Parathyroid adenoma (tissue), 2 donors: ENCODE results near the gene KCNK3.

Experiments used
- H2AFZ ChIP-seq: fragments of 300-600 bp; sonication (generic); one replicate; pipeline ENCODE4 v1.7.0; 2017; ENCODE audit warnings: antibody characterized with exemption, mild to moderate bottlenecking
- H3K27ac ChIP-seq: fragments of 300-600 bp; sonication (generic); one replicate; pipeline ENCODE4 v1.7.0; 2017
- H3K27me3 ChIP-seq: fragments of 300-600 bp; sonication (generic); one replicate; pipeline ENCODE4 v1.7.0; 2017; ENCODE audit warnings: low read length; ENCODE audit not compliant: control insufficient read depth, insufficient read depth
- H3K36me3 ChIP-seq: fragments of 300-600 bp; sonication (generic); one replicate; pipeline ENCODE4 v1.7.0; 2017; ENCODE audit warnings: low read length; ENCODE audit not compliant: control insufficient read depth, insufficient read depth
- H3K4me1 ChIP-seq: fragments of 300-600 bp; sonication (generic); one replicate; pipeline ENCODE4 v1.7.0; 2017; ENCODE audit warnings: control low read depth
- H3K4me2 ChIP-seq: fragments of 300-600 bp; sonication (generic); one replicate; pipeline ENCODE4 v1.7.0; 2017; ENCODE audit warnings: low read length
- H3K4me3 ChIP-seq: fragments of 300-600 bp; sonication (generic); one replicate; pipeline ENCODE4 v1.7.0; 2017; ENCODE audit warnings: low read depth, low read length
- H3K79me2 ChIP-seq: fragments of 300-600 bp; sonication (generic); one replicate; pipeline ENCODE4 v1.7.0; 2017; ENCODE audit warnings: control low read depth
- H3K9ac ChIP-seq: fragments of 300-600 bp; sonication (generic); one replicate; pipeline ENCODE4 v1.7.0; 2017; ENCODE audit warnings: mild to moderate bottlenecking
- H3K9me3 ChIP-seq: fragments of 300-600 bp; sonication (generic); one replicate; pipeline ENCODE4 v1.7.0; 2017; ENCODE audit warnings: low read length; ENCODE audit not compliant: control insufficient read depth
- CTCF ChIP-seq: fragments of 300-600 bp; sonication (generic); IDR thresholded peaks from one replicate; pipeline ENCODE4 v1.7.0; 2017; ENCODE audit warnings: antibody characterized with exemption, mild to moderate bottlenecking
- donor health status: primary hyperparathyroidism.

Gene KCNK3

GRCh38 chr2:26740890-26741302 lies 48.4 kb downstream of the KCNK3 start:
- no peaks in the 10 kb centered on the region for H3K27me3 ChIP-seq
- peaks cover 43% of the 10 kb centered on the region for H3K4me1 ChIP-seq
- H2AFZ ChIP-seq, result peak overlapping the region; percentile 72
- no peaks in the 10 kb centered on the region for H3K9me3 ChIP-seq
- no peak overlapping the region for H3K4me3 ChIP-seq
- peak overlapping the region; percentile 76 for H3K27ac ChIP-seq
- H3K36me3 ChIP-seq, result no peaks in the 10 kb centered on the region
- no peak overlapping the region for H3K9ac ChIP-seq
- TF ChIP-seq CTCF, result peak; percentile 70
- H3K79me2 ChIP-seq, result no peaks in the 10 kb centered on the region
- H3K4me2 ChIP-seq, result no peak overlapping the region

- no peaks in the 10 kb centered on the region for H3K79me2 ChIP-seq
- no peaks in the 10 kb centered on the region for H3K27me3 ChIP-seq
- no peak overlapping the region for H3K4me3 ChIP-seq
- peak overlapping the region; percentile 72 for H2AFZ ChIP-seq
- H3K4me1 ChIP-seq, result peaks cover 35% of the 10 kb centered on the region
- H3K36me3 ChIP-seq, result no peaks in the 10 kb centered on the region
- no peak overlapping the region for H3K4me2 ChIP-seq
- H3K9ac ChIP-seq, result no peak overlapping the region
- TF ChIP-seq CTCF, result no peak
- no peaks in the 10 kb centered on the region for H3K9me3 ChIP-seq
- H3K27ac ChIP-seq, result peak overlapping the region; percentile 76
Measured at GRCh38 chr2:26742048-26742770, 49.7 kb downstream of the KCNK3 start.

- Histone ChIP-seq H3K4me2 (no peak overlapping the region), H2AFZ (no peak overlapping the region), H3K36me3 (no peaks in the 10 kb centered on the region), H3K4me1 (peaks cover 27% of the 10 kb centered on the region), H3K27ac (no peak overlapping the region), H3K9me3 (no peaks in the 10 kb centered on the region), H3K4me3 (no peak overlapping the region), H3K79me2 (no peaks in the 10 kb centered on the region), H3K9ac (no peak overlapping the region), H3K27me3 (no peaks in the 10 kb centered on the region)
- TF ChIP-seq CTCF, result no peak
Measured at GRCh38 chr2:26743852-26744251, 51.3 kb downstream of the KCNK3 start.

DNA sequence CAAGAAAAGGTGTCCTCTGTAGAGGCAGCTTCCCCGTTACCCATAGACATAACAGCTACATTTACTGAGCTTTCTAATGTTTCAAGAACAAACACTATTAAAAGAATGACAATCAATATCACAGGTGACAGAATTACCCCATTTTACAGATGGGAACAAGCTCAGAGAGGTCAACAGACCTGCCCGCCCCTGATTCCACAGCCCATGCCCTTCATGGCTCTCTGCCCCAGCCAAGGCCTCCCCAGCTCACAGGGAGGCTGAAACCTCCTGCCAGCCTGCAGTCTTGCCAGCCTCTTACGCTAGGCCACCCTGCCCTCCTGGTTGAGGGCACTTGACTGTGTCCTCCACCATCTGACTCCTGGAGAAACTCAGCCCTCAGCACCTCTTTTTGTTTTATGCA lies 52.4 kb downstream of the KCNK3 start:
- no peak for TF ChIP-seq CTCF
- Histone ChIP-seq H2AFZ (no peak overlapping the region), H3K9me3 (no peaks in the 10 kb centered on the region), H3K36me3 (no peaks in the 10 kb centered on the region), H3K79me2 (no peaks in the 10 kb centered on the region), H3K4me2 (no peak overlapping the region), H3K9ac (no peak overlapping the region), H3K27ac (no peak overlapping the region), H3K27me3 (no peaks in the 10 kb centered on the region), H3K4me3 (no peak overlapping the region), H3K4me1 (peaks cover 27% of the 10 kb centered on the region)
